ENCODE results near the gene NANOS3. TPM values are rescaled to one million over a fixed set of nuclear protein-coding genes. Genes with fewer than 3 reads are reported as not detected.

NANOS3 gene
- total RNA-seq, 1 donor from 2014 or later = not detected

DNA sequence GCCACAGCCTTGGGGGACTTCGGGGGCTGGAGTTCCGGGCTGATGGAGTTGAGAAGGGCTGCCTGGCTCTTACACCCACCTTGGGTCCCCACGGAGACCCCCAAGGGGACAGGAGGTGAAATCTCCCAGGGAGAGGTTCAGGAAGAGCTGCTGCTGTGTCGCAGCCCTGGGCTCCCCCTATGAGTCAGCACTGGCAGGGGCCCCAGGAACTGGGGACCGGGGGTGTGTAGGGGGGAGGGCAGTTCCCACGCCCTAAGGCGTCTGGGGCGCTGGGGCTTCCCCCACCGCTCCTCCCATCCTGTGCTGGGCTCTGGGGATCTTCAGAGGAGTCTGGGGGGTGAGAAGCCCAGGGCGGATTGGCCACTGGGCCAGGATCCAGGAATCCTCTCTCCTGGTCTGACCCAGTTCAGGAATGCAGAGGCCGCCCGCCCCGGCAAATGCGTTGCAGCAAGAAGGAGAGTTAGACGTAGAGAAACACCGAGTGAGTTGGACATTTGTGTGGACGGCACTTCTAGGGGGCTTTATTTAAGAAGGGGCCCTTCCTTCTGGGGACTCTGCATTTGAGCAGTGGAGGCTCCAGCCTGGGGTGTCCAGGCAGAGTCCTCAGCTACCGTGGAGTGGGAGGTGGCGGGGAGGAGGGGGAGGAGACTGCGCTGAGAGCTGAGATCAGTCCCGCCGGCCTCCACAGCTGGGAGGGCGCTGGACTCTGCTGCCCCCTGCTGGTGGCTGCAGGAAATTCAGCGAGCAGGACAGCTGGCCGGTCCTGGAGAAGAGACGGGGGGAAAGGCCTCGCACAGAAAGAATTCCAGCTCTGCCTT is 15.0 kb upstream of the NANOS3 start:
- TF ChIP-seq, protein P1, sequence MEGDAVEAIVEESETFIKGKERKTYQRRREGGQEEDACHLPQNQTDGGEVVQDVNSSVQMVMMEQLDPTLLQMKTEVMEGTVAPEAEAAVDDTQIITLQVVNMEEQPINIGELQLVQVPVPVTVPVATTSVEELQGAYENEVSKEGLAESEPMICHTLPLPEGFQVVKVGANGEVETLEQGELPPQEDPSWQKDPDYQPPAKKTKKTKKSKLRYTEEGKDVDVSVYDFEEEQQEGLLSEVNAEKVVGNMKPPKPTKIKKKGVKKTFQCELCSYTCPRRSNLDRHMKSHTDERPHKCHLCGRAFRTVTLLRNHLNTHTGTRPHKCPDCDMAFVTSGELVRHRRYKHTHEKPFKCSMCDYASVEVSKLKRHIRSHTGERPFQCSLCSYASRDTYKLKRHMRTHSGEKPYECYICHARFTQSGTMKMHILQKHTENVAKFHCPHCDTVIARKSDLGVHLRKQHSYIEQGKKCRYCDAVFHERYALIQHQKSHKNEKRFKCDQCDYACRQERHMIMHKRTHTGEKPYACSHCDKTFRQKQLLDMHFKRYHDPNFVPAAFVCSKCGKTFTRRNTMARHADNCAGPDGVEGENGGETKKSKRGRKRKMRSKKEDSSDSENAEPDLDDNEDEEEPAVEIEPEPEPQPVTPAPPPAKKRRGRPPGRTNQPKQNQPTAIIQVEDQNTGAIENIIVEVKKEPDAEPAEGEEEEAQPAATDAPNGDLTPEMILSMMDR (conservative IDR thresholded peaks at IDR 0.05; ENCODE audit: low read depth, low read length) = peak; percentile 86
- H3K4me3 ChIP-seq (ENCODE audit: low read depth, low read length) = peak overlapping the region; percentile 58
- peak; percentile 43 for DNase-seq (ENCODE audit: low read depth)

DNA sequence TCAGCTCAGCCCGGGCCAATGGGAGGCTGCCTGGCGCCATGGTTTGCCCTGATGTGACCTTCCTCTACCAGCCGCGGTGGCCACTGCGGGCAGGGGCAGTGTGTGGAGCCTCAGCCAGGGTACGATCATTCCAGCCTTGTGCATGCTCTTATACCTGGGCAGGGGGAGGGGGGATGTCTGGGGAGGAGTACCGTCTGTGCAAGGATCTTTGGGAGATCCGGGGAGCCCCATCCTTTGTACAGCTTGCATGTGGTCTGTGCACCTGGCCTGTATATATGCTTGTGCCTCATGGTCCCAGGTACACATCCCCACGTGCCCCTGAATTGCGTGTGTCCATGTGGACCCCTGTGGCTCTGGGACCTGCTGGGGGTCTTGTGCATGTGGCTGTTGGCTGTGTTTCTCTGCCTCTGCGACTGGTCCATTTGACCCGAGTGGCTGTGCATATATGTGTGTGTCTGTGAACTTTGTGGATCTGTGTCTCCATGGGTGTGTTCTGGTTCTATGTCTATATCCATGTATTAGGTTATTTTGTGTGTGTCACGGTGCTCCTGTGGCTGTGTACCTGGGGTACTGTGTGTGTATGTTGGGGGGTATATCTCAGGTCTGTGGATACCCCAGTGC is 12.8 kb upstream of the NANOS3 start:
- TF ChIP-seq, protein P1 (conservative IDR thresholded peaks at IDR 0.05; ENCODE audit: low read depth, low read length) = no peak
- no peak overlapping the region for H3K4me3 ChIP-seq (ENCODE audit: low read depth, low read length)
- DNase-seq (ENCODE audit: low read depth) = no peak

DNA sequence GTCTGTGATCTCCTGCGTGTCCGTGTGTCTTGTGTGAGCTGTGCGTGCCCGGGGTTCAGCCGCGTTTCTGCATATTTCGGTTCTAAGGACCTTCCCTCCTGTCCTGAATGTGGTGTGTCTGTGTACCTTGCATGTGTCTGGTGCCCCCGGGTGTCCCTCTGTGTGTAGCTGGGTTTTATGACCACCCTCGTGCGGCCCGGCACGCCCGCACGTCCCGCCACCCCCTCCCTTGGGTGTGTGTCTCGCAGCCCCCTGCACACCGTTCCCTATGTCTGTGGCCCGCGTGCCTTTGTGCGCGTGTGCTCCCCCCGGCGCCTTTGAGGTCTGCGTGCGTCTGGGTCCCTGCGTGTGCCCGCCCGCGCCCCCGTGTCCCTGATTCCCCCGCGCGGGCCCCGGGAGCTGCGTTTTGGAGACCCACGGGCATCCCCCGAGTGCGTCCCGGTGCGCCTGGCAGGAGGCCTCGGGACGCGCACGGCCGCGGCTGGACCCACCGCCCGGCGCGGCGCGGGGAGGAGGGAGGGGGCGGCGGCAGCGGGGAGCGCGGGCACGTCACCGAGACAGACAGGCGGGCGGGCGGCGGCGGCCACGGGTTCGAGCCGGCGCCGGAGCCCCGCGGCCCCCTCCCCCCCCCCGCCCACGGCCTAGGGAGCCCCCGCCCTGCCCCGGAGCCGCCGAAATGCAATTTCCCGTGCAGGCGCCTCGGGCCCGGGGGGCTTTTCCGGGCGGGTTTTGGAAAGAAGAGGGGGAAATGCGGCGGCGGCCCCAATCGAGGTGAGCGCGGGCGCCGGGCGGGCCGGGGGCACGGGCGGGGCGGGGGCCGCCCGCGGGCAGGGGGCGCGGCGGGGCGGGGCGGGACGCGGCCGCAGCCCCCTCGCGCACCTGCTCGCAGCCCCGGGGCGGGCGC is 12.0 kb upstream of the NANOS3 start:
- TF ChIP-seq, protein P1 (conservative IDR thresholded peaks at IDR 0.05; ENCODE audit: low read depth, low read length) = no peak
- H3K4me3 ChIP-seq (ENCODE audit: low read depth, low read length) = peak overlapping the region; percentile 60
- no peak for DNase-seq (ENCODE audit: low read depth)

DNA sequence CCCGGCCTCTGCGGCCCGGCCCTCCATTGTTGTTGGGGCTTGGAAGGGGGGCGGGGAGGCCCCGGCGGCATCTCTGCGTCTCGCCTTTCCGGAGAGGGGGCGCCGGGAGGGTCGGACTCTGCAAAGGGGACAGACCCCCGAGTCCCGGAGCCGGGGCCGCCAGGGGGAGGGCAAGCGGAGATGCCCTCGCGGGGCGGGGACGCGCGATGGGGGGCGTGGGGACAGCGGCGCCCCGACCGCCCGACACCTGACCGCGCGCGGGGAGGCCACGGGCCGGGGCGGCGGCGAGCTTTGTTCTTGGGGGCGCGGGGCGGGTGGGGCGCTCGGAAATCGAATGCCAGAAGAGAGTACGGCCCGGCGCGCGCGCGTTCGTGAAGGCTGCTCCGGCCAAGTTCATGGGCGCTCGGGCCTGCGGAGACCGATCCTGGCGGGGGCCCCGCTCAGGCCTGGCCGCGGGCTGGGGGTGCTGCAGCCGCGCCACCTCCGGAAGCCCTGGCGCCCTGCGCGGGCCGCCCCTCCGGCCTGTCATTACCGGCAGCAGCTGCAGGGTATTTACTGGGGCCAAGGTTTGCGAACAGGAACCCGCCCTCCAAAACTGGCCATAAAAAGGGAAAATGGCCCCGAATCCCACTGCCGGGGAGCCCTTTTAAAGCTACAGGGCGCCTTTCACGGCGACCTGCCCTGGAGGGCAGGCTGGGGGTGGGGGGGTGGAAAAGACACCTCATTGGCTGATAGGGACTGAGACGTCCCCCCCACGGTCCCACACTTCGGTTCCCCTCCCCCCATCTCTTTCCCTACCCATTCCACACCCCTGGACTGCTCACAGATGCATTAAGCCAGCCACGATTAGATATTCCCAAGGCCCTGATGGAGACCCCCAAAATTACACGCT is 11.1 kb upstream of the NANOS3 start:
- no peak for DNase-seq (ENCODE audit: low read depth)
- TF ChIP-seq, protein P1 (conservative IDR thresholded peaks at IDR 0.05; ENCODE audit: low read depth, low read length) = no peak

DNA sequence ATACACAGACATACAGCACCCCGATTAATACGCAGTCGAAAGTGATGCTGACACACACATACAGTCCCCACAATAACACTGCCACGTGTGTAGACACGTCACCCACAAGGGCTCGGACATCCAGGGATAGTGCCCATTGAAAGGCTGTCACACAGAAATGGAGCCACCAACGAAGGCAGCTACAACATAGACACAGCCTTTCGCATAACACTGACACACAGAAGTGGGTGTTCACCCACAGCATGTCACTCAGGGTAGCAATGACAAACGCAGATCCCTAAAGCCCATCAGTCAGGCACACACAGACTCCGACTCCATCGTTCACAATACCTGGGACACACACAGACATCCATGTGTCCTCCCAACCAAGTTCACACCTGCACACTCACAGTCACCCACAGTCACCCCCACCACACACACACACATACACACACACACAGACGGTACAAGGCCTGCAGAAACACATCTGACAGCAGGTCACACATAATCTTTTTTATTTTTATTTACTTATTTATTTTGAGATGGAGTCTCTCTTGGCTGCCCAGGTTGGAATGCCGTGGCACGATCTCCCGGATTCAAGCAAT is 10.4 kb upstream of the NANOS3 start:
- TF ChIP-seq, protein P1 (conservative IDR thresholded peaks at IDR 0.05; ENCODE audit: low read depth, low read length) = no peak
- no peak for DNase-seq (ENCODE audit: low read depth)
- peak overlapping the region; percentile 60 for H3K4me3 ChIP-seq (ENCODE audit: low read depth, low read length)

More for the DNA sequence above, 11.1 kb upstream of the NANOS3 start:
- peak overlapping the region; percentile 60 for H3K4me3 ChIP-seq (ENCODE audit: low read depth, low read length)

DNA sequence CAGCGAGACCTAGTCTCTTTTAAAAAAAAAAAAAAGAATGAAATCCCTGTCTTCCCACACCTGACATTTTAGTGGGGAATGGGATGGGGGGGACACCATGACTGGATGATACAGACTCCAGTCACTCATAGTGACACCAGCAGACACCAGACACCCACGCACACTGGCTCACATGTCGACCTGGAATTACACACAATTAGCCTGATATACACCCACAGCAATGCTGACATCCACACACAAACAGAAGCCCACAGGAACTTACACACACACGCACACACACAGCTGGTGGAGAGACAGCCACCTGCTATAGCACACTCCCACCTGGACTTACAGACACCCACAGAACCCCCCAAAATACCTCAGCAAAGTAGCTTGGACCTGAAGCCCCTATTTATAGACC is 8.3 kb upstream of the NANOS3 start:
- TF ChIP-seq, protein P1 (conservative IDR thresholded peaks at IDR 0.05; ENCODE audit: low read depth, low read length) = no peak
- no peak for DNase-seq (ENCODE audit: low read depth)
- H3K4me3 ChIP-seq (ENCODE audit: low read depth, low read length) = no peak overlapping the region
